K562 (cell line): Measurements from ENCODE around the gene SYT1.
"Not testable (repeated sequence)": the region's sequence is repeated elsewhere in the genome, so short reads cannot be mapped to it uniquely, and the experiment has no call there.

ENCODE experiments used
- CHD1 ChIP-seq: fragments of 200-600 bp; sonication (generic); IDR thresholded peaks from one replicate; pipeline ENCODE4 v1.6.1; 2012; ENCODE audit warnings: mild to moderate bottlenecking, moderate library complexity, low read length, inconsistent platforms
- MAFF ChIP-seq: IDR thresholded peaks from 2 replicates; pipeline ENCODE4 v1.6.1; 2012; ENCODE audit warnings: low read length, improper control_type of control experiment
- MAX ChIP-seq: sonication (generic); formaldehyde crosslinking; IDR thresholded peaks from 2 replicates; pipeline ENCODE4 v1.9.0; 2022; ENCODE audit warnings: mild to moderate bottlenecking, missing genetic modification reagents
- RFX5 ChIP-seq: IDR thresholded peaks from 2 replicates; pipeline ENCODE4 v1.6.1; 2011; ENCODE audit warnings: low read depth, mild to moderate bottlenecking, improper control_type of control experiment, low read length
- RNF219 ChIP-seq: fragments of 250-450 bp; sonication (Bioruptor Pico); IDR thresholded peaks from 2 replicates; pipeline ENCODE4 v1.5.0; 2022; ENCODE audit warnings: mild to moderate bottlenecking
- SPI1 ChIP-seq: IDR thresholded peaks from 2 replicates; pipeline ENCODE4 v1.6.1; 2011; ENCODE audit warnings: low read depth, low read length, control low read depth, borderline replicate concordance
- TARDBP ChIP-seq: fragments of 450-650 bp; IDR thresholded peaks from 2 replicates; pipeline ENCODE4 v1.6.1; 2016
- ZNF263 ChIP-seq: sonication (generic); formaldehyde crosslinking; IDR thresholded peaks from 2 replicates; pipeline ENCODE4 v1.8.0; 2022; ENCODE audit warnings: mild to moderate bottlenecking, missing genetic modification reagents, borderline replicate concordance
- TF ChIP-seq, protein P1 (sequence below), 2 experiments: fragments of 450-650 bp; conservative IDR thresholded peaks; 2 replicates each; pipeline ENCODE4 v1.6.1; 2017; ENCODE audit warnings: mild to moderate bottlenecking in 2 of 2, moderate library complexity in 2 of 2

- not testable (repeated sequence) for TF ChIP-seq RFX5; CHD1; ZNF263 (CRISPR knock-in tag); MAX; SPI1; RNF219; TARDBP; MAFF
- TF ChIP-seq, protein P1, sequence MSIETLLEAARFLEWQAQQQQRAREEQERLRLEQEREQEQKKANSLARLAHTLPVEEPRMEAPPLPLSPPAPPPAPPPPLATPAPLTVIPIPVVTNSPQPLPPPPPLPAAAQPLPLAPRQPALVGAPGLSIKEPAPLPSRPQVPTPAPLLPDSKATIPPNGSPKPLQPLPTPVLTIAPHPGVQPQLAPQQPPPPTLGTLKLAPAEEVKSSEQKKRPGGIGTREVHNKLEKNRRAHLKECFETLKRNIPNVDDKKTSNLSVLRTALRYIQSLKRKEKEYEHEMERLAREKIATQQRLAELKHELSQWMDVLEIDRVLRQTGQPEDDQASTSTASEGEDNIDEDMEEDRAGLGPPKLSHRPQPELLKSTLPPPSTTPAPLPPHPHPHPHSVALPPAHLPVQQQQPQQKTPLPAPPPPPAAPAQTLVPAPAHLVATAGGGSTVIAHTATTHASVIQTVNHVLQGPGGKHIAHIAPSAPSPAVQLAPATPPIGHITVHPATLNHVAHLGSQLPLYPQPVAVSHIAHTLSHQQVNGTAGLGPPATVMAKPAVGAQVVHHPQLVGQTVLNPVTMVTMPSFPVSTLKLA (conservative IDR thresholded peaks at IDR 0.05): not testable (repeated sequence)
These were observed 180.7 kb downstream of the SYT1 start for GRCh38 chr12:79045149-79045703.
